Brain microvascular endothelial cell (primary cell): Measurements from ENCODE around the gene UBE2L5.

Experiments
- DNase-seq: peaks from one replicate; pipeline ENCODE4 v3.0.0-alpha.2; 2020
- H3K27ac ChIP-seq: fragments of 250-450 bp; sonication (Bioruptor Pico); 2 replicates; pipeline ENCODE4 v1.5.1; 2020; ENCODE audit warnings: mild to moderate bottlenecking, moderate library complexity
- H3K27me3 ChIP-seq: fragments of 250-450 bp; sonication (Bioruptor Pico); replicated peaks from 2 replicates; pipeline ENCODE4 v1.5.1; 2020; ENCODE audit warnings: mild to moderate bottlenecking
- H3K36me3 ChIP-seq: fragments of 250-450 bp; sonication (Bioruptor Pico); replicated peaks from 2 replicates; pipeline ENCODE4 v1.5.1; 2020; ENCODE audit warnings: mild to moderate bottlenecking
- H3K4me3 ChIP-seq: 2 replicates; pipeline ENCODE4 v1.5.1; 2011; ENCODE audit warnings: low read depth, mild to moderate bottlenecking, control low read depth, low read length, moderate library complexity
- CTCF ChIP-seq: IDR thresholded peaks from 2 replicates; pipeline ENCODE4 v1.5.1; 2011; ENCODE audit warnings: low read depth, mild to moderate bottlenecking, moderate library complexity, low read length, control low read depth, inconsistent platforms; ENCODE audit errors: missing control alignments
- in situ Hi-C: cut with HindIII; loops from 2 replicates; pipeline ENCODE4 v1.10.0; 2017; ENCODE audit warnings: low sequenced_read_pairs, low pct_ligation_motif_present

The UBE2L5 gene

GRCh38 chr13:30418075-30418716, 4.1 kb upstream of the UBE2L5 start:
- H3K4me3 ChIP-seq: no peak overlapping the region
- H3K27me3 ChIP-seq: no peaks in the 10 kb centered on the region
- DNase-seq: no peak

GRCh38 chr13:30418717-30419459, 3.4 kb upstream of the UBE2L5 start:
- TF ChIP-seq CTCF: no peak
- H3K36me3 ChIP-seq: no peaks in the 10 kb centered on the region
- H3K27me3 ChIP-seq: no peaks in the 10 kb centered on the region
- no peak overlapping the region for H3K4me3 ChIP-seq
- no peak for DNase-seq
- in situ Hi-C loops: no loop called here
- H3K27ac ChIP-seq: no peak overlapping the region

More at GRCh38 chr13:30418075-30418716, 4.1 kb upstream of the UBE2L5 start:
- Histone ChIP-seq H3K36me3 (no peaks in the 10 kb centered on the region), H3K27ac (no peak overlapping the region)
- in situ Hi-C loops: no loop called here
- no peak for TF ChIP-seq CTCF

- no peak for TF ChIP-seq CTCF
- Histone ChIP-seq H3K27me3 (no peaks in the 10 kb centered on the region), H3K36me3 (no peaks in the 10 kb centered on the region), H3K4me3 (peak overlapping the region; percentile 65), H3K27ac (peak overlapping the region; percentile 2)
- DNase-seq: peak; percentile 52
- in situ Hi-C loops: no loop called here
Observed at GRCh38 chr13:30421093-30422053, 920 bp upstream of the UBE2L5 start.

- H3K27ac ChIP-seq: no peak overlapping the region
- no peaks in the 10 kb centered on the region for H3K27me3 ChIP-seq
- no peak overlapping the region for H3K4me3 ChIP-seq
- no peak for DNase-seq
- in situ Hi-C loops: no loop called here
- TF ChIP-seq CTCF: no peak
- no peaks in the 10 kb centered on the region for H3K36me3 ChIP-seq
Observed at GRCh38 chr13:30423891-30424290, 1.6 kb downstream of the UBE2L5 start.

- TF ChIP-seq CTCF: no peak
- H3K27ac ChIP-seq: no peak overlapping the region
- H3K36me3 ChIP-seq: no peaks in the 10 kb centered on the region
- H3K4me3 ChIP-seq: no peak overlapping the region
- in situ Hi-C loops: no loop called here
- no peaks in the 10 kb centered on the region for H3K27me3 ChIP-seq
- no peak for DNase-seq
Observed at GRCh38 chr13:30429235-30429634, 6.9 kb downstream of the UBE2L5 start.
